ENCODE measurements around the gene RAB17. TPM values are rescaled to one million over a fixed set of nuclear protein-coding genes. Genes with fewer than 3 reads are reported as not detected.

Gene RAB17
- total and polyA plus RNA-seq, 2 of the 8 experiments (the other 6 are each of a cell fraction or from before 2014, with no cell fraction given), result 42.6 to 83.4 TPM

GRCh38 chr2:237638176-237638575 lies 47.6 kb upstream of the RAB17 start:
- no peak overlapping the region for H2BK5ac ChIP-seq (ENCODE audit: low read depth, low read length)
- H3K27me3 ChIP-seq (replicated peaks in 1 of 4; ENCODE audit: control insufficient read depth in 3 of 4, extremely low read depth in 1 of 4, insufficient read depth in 3 of 4, low read length in 3 of 4), result no peaks in the 10 kb centered on the region
- peaks cover 2 to 7% of the 10 kb centered on the region in 2 experiments; a peak in 3 of 4 replicates for H3K9me3 ChIP-seq (ENCODE audit: insufficient read depth in 2 of 2, low read depth in 1 of 2, low read length in 1 of 2)
- no peak overlapping the region for H3K23ac ChIP-seq (ENCODE audit: insufficient read length)
- no peak overlapping the region for H3K14ac ChIP-seq (ENCODE audit: insufficient read length)
- H3K4ac ChIP-seq (replicated peaks; ENCODE audit: insufficient read length, low read depth, low read length), result no peak overlapping the region
- no peak for DNase-seq (ENCODE audit: low read depth in 1 of 2, low spot score in 2 of 2)
- no peak overlapping the region for H2BK15ac ChIP-seq (ENCODE audit: low read length)
- H3K18ac ChIP-seq (ENCODE audit: extremely low read depth, low read length), result no peak overlapping the region
- H3K23me2 ChIP-seq (ENCODE audit: low read depth, low read length), result no peaks in the 10 kb centered on the region
- H3K36me3 ChIP-seq (ENCODE audit: control insufficient read depth in 2 of 4, insufficient read depth in 4 of 4, low read length in 3 of 4), result peaks cover 0 to 4% (median 0%) of the 10 kb centered on the region in 4 experiments; a peak in 3 of 8 replicates
- no peak overlapping the region for H3K4me2 ChIP-seq (ENCODE audit: insufficient read depth in 1 of 2, low read depth in 2 of 2, low read length in 2 of 2)
- H3K4me1 ChIP-seq (replicated peaks in 1 of 4; ENCODE audit: control insufficient read depth in 3 of 4, insufficient read depth in 4 of 4, low read length in 3 of 4), result no peaks in the 10 kb centered on the region
- no peaks in the 10 kb centered on the region; a peak in 2 of 4 replicates for H3K79me2 ChIP-seq (ENCODE audit: control insufficient read depth in 1 of 2, insufficient read depth in 2 of 2, low read length in 2 of 2)
- POLR2A ChIA-PET (ENCODE audit: partially characterized antibody), result interaction anchor here (0.9 to 1.3 kb wide), 2 partner anchors 9 to 10 kb away, joined by 3 read pairs; no protein-coding TSS in a partner anchor
- no peak overlapping the region for H2BK20ac ChIP-seq (ENCODE audit: low read length)
- peaks cover 1 to 3% of the 10 kb centered on the region in 2 experiments for H4K20me1 ChIP-seq (replicated peaks in 1 of 2; ENCODE audit: control insufficient read depth in 1 of 2, insufficient read depth in 2 of 2, low read length in 2 of 2)
- WGBS, 2 experiments (ENCODE audit: extremely low coverage in 1 of 2, insufficient coverage in 1 of 2, insufficient read length in 1 of 2, insufficient replicate concordance in 2 of 2, low coverage in 1 of 2, low lambda C conversion rate in 2 of 2, missing lambda C conversion rate in 1 of 2), result 98% methylated on average over 8 of the region's 8 CpGs; no CpG with 5 or more reads in 1 of the 2 experiments
- H2AFZ ChIP-seq (ENCODE audit: low read length), result no peak overlapping the region
- no peak overlapping the region for H2BK12ac ChIP-seq (ENCODE audit: low read depth, low read length)
- H3K27ac ChIP-seq (ENCODE audit: low read depth, low read length), result no peak overlapping the region
- H2BK120ac ChIP-seq (replicated peaks; ENCODE audit: low read depth, low read length), result no peak overlapping the region
- CTCF ChIA-PET (ENCODE audit: partially characterized antibody), result interaction anchor here (1.2 to 4.3 kb wide), 4 partner anchors 34 to 107 kb away, joined by 3 to 16 read pairs (median 4); no protein-coding TSS in a partner anchor
- TF ChIP-seq, protein P1, sequence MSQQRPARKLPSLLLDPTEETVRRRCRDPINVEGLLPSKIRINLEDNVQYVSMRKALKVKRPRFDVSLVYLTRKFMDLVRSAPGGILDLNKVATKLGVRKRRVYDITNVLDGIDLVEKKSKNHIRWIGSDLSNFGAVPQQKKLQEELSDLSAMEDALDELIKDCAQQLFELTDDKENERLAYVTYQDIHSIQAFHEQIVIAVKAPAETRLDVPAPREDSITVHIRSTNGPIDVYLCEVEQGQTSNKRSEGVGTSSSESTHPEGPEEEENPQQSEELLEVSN (IDR thresholded peaks at IDR 0.05), result no peak
- no peak for TF ChIP-seq ZNF274 (IDR thresholded peaks at IDR 0.05; ENCODE audit: borderline replicate concordance, extremely low read depth, low read length)
- no peak for TF ChIP-seq SIRT6 (IDR thresholded peaks at IDR 0.05; ENCODE audit: low read length)
- no peak for TF ChIP-seq SP1 (IDR thresholded peaks at IDR 0.05; ENCODE audit: low read depth, low read length)
- no peak for TF ChIP-seq RBBP5 (IDR thresholded peaks at IDR 0.05; ENCODE audit: borderline replicate concordance, low read depth, low read length)
- TF ChIP-seq TAF7 (optimal IDR thresholded peaks at IDR 0.05; ENCODE audit: borderline replicate concordance, low read depth, low read length), result no peak
- TF ChIP-seq GABPA (IDR thresholded peaks at IDR 0.05; ENCODE audit: borderline replicate concordance, insufficient read depth, low read length), result no peak
- TF ChIP-seq HDAC6 (IDR thresholded peaks at IDR 0.05; ENCODE audit: low read depth, low read length), result no peak
- no peak for TF ChIP-seq SAP30 (IDR thresholded peaks at IDR 0.05; ENCODE audit: insufficient read depth, insufficient replicate concordance, low read length)
- no peak for TF ChIP-seq PHF8 (conservative IDR thresholded peaks at IDR 0.05; ENCODE audit: low read depth, low read length)
- no peak for TF ChIP-seq SIX5 (IDR thresholded peaks at IDR 0.05; ENCODE audit: low read depth, low read length)
- no peak for TF ChIP-seq FOSL1 (IDR thresholded peaks at IDR 0.05; ENCODE audit: insufficient read depth, low read depth, low read length)
- no peak for TF ChIP-seq BACH1 (IDR thresholded peaks at IDR 0.05; ENCODE audit: low read length)
- H3K4me3 ChIP-seq (ENCODE audit: extremely low read depth in 1 of 4, insufficient read depth in 2 of 4, low read depth in 3 of 4, low read length in 4 of 4), result no peak overlapping the region
- no peak for FAIRE-seq
- H2AK5ac ChIP-seq (ENCODE audit: low read depth, low read length), result no peak overlapping the region
- H3K9ac ChIP-seq (replicated peaks in 1 of 4; ENCODE audit: extremely low read depth in 1 of 4, low read depth in 3 of 4, low read length in 3 of 4), result no peak overlapping the region
- no peak overlapping the region for H4K91ac ChIP-seq (replicated peaks; ENCODE audit: insufficient read length, low read length)
- no peak overlapping the region for H4K8ac ChIP-seq (ENCODE audit: extremely low read depth, insufficient read depth, low read length)
- peaks cover 7% of the 10 kb centered on the region for H3K79me1 ChIP-seq (ENCODE audit: low read depth, low read length)
- H3K56ac ChIP-seq (replicated peaks; ENCODE audit: insufficient read length, low read depth, low read length), result no peak overlapping the region
- H4K5ac ChIP-seq (ENCODE audit: insufficient read length, low read depth, low read length), result no peak overlapping the region

Data from H1 (cell line).